ENCODE results near the gene PLS1.
"Not testable (repeated sequence)": the region's sequence is repeated elsewhere in the genome, so short reads cannot be mapped to it uniquely, and the experiment has no call there.

Gene PLS1

DNA sequence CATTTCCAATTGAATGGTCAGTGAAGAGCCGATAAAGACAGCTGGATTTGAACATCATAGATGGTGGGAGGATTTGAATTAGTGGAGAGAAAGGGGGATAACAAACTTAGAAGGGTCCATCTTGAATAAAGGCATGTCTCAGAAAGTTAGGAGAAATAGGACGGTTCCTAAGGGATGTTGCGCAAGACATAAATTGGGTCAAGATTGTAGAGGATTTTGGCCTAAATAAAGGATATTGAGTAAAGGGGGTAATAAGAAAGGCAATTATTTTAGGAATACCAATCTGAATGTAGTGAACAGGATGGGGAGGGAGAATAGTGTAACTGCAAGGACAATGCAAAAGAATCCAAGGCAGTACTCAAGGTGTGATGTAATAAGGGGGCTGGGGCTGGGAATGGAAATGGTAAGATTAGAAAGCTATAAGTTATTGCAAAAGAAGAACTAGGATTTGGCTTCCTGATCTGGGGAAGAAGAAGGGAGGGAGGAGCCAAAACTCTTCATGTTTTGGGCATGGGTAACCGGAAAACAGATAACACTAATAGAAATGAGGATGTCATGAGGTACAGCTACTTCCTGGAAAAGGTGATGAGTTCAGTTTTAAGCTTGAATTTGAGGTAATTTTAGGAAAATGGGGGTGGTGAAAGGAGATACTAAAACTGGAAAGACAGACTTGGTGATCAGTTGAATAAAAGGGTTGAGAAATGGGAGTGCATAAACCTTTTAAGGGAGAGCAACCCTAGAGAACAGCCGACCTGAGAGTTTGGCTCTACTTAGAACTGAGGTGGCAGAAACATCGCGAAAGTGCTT, 110.3 kb downstream of the PLS1 start:
- no peak for DNase-seq

DNA sequence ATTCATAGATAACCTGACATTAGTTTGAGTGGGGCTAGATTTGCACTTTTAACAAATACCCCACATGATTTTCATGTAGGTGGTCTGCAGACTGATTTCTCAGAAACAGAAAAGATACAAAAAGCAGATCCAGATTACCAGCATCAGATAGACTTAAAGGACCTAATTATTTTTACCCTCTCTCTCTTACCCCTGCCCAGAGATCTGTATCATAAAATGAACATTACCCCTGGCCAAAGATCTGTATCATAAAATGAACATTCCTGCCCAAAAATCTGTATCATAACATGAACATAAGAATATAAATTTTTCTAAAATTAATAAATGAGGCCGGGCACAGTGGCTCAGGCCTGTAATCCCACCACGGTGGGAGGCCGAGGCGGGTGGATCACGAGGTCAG, 113.0 kb downstream of the PLS1 start:
- no peak for DNase-seq

DNA sequence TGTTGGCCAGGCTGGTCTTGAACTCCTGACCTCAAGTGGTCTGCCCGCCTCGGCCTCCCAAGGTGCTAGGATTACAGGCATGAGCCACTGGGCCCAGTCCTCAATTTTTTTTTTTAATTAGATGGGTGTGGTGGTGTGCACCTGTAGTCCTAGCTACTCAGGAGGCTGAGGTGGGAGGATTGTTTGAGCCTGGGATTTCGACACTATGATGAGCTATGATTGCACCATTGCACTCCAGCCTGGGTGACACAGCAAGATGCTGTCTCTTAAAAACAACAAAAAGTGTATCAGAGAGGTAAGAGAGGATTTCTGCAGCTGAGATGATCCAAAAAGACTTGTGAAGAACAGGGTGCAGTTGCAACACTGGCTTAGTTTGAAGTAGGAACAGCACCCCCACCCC, 118.7 kb downstream of the PLS1 start:
- not testable (repeated sequence) for DNase-seq

DNA sequence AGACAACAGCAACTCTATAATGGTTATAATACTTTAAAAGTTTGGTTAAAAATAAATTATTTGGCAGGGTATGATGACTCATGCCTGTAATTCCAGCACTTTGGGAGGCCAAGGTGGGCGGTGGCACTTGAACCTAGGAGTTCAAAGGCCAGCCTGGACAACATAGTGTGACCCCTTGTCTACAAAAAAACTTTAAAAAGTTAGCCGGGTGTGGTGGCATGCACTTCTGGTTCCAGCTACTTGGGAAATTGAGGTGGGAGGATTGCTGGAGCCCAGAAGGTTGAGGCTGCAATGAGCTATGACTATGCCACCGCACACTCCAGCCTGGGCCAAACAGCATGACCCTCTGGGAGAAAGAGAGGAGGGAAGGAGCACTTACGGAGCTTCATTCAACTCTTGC, 119.9 kb downstream of the PLS1 start:
- no peak for DNase-seq

DNA sequence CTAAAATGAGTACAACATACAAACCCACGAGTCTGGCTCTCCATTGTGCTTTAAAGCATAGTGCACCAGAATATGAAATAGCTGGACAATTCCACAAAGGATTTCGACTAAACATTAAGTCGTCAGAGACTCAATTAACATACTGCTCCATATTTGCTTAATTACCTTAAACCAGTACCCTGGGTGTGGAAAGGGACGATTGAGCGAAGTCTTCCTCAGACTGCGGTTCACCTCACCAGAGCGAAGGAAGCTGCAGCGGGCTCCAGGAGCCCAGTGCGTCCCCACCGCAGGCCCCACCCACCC, 127.4 kb downstream of the PLS1 start:
- no peak for DNase-seq

DNA sequence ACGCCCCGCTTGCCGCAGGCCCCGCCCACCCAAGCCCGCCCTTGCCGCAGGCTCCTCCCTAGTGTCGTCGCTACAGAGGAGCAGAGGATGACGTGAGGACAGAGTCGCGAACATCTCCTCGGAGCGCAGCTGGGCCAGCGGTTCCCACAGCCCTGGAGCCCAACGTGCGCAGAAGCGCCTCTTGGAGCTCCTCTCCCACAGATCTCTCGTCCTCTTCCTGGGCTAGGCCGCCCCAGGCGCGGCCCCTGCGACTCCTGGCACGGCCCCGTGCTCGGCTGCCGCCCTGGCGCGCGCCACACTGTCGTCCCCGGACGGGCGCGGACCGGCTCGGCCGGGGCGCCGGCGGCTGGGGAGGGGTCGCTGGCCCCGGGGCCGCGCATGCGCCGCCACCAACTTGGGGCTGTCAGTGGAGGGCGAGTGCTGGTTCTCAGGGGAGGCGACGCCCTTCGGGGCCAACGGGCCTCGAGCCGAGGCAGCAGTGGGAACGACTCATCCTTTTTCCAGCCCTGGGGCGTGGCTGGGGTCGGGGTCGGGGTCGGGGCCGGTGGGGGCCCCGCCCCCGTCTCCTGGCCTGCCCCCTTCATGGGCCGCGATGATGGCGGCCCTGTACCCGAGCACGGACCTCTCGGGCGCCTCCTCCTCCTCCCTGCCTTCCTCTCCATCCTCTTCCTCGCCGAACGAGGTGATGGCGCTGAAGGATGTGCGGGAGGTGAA, 127.9 kb downstream of the PLS1 start, which contains the start of gene TRPC1:
TRPC1 (plus strand) TSS at position 67 of the 714 bp plus-strand sequence; CDS start at position 593, 526 bp downstream.
- peak; percentile 28 for DNase-seq

DNA sequence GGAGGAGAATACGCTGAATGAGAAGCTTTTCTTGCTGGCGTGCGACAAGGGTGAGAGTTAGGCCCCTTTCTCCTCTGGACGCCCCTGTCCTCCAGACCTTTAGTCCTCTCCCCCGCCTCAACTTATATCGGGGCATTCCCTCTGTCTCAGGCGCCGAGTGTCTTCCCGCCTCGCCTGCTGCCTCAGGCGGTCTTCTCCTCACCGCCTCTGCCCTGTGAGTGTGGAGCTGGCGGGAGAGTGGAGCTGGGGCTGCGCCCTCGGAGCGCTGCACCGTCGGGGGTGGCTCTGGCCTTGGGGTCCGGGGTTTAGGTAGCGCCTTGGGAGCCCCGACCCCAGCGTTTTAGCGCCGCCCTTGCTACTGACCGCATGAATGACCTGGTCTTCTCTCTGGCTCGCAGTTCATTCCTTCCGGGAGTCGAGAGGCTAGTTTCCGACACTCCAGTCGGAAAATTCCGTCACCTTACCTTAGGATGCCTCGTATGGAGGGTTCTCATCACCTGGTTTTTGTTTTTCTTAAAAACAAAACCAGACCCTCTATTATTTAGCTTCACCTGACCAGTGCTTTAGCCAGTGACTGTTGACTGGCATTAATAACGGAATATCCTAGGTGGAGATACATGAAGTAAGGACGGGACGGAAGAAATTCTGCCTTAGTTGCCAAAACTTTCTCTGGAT, 128.6 kb downstream of the PLS1 start:
- DNase-seq, result peak; percentile 3

DNA sequence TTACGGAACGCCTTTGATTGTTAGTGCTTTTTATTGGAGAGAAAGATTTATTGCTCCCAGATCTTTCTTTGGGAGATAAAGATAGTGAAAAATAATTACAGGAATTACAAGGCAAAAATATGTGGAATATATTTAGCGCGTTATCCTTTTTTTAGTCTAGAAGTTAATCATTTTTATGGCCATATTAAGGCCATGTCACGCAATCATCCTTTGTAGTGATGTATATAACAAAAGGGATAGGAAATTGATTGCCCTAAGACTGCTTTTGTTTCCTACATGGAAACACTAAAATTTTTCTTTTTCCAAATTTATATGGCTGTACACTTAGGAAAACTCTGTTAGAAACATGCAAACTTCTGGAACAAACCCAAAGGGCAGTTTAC, 129.2 kb downstream of the PLS1 start:
- DNase-seq, result no peak

DNA sequence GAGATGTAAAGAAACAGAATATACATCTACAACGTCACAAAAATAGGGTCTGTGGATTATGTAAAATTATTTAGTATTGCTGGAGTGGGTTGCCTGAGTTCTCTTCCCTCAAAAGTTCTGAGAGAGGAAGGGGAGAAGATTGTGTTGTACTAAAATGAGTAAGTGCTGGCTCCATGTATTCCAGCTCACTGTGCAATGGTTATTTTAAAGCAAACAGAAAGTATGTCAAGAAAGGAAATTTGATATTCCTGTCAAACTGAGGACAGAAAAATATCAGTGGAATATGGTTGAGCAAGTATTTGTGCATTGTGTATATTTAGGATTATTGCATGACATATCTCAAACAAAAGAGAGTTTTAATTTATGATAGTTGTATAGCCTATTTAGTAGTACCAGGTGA, 129.8 kb downstream of the PLS1 start:
- no peak for DNase-seq

DNA sequence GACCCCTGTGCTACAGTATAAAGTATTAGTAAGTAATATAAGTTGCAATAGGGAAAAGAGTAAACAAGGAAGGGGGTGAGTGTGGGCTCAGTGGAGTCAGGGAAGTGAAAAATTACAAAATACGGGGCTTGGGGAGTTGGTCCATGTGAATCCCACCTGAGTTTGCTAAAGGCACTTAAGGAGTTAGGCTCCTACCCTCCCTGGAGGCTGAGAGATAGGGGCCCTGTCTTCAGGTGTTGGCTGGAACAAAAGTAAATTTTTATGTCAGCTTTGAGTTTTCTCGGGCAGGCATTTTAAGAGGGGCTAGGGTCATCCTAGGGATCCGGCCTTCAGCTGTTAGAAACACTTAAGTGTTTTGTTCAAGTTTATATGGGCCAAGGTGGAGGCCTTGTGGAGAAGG, 135.9 kb downstream of the PLS1 start:
- no peak for DNase-seq

DNA sequence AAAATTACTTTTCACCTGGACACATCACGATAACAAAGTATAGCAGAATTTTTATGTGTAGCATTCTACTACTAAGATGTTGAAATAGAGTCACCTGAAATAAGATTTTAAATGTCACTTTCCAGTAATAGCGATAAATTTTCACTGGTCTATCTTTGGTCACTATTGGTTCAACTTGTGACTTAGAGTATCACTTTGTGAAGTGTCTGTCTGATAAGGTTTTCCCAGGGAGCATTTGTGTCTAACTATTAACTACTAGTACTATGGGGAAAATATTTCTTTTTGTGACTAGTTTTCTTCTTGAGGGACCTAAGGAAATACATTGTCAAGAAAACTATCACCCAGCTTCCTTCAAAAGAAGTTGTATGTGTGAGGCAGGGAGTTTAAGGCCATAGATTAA, 138.6 kb downstream of the PLS1 start:
- DNase-seq, result no peak

DNA sequence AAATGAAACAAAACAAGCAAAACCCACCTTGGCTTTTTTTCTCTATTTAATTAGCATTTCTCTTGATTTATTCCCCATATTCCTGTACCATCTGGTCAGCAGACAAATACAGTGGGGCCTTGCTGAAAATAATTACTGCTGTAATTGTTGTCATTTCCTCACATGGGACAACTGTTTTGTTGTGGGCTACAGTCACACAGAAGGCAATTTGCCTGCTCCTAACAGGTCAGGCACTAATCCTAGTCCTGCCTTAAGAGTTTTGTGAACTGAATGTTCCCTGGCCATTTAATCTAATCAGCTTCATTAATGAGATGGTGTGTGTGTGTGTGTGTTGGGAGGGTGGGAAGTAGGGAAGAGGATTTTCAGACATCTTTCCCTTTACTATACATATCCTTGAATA, 139.3 kb downstream of the PLS1 start:
- no peak for DNase-seq

DNA sequence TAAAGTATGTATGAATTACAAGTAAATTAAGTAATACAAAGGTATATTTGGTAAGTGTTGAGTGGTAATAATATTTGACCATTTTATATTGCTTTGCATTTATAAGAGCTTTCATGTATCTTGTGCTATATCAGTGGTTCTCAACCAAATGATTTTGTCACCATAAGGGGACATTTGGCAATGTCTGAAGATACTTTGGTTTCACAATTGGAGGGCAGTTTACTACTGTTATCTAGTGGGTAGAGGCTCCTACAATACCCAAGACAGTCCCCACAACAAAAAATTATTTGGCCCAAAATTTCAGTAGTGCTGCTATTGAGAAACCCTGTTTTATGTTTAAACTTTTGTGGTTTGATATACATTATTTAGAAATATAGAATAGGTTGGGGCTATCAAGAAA, 142.2 kb downstream of the PLS1 start:
- no peak for DNase-seq

DNA sequence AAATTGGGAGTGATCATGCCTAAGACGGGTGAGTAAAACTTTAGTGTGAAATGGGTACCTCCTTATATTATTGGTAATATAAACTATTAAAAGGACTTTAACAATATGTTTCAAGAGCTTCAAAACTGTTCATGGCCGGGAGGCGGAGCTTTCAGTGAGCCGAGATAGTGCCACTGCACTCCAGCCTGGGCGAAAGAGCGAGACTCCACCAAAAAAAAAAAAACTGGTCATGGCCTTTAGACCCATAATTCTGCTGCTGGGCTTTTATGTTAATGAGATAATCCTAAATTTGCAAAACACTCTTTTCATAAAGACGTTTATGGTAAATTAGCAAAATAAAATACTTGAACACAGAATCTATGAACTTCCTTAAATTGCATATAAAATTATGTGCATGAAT, 150.5 kb downstream of the PLS1 start:
- no peak for DNase-seq

DNA sequence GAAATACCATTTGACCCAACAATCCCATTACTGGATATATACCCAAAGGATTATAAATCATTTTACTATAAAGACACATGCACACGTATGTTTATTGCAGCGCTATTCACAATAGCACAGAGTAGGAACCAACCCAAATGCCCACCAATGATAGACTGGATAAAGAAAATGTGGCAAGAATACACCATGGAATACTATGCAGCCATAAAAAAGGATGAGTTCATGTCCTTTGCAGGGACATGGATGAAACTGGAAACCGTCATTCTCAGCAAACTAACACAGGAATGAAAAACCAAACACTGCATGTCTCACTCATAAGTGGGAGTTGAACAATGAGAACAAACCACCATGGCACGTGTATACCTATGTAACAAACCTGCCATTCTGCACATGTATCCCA, 154.3 kb downstream of the PLS1 start:
- DNase-seq, result not testable (repeated sequence)

DNA sequence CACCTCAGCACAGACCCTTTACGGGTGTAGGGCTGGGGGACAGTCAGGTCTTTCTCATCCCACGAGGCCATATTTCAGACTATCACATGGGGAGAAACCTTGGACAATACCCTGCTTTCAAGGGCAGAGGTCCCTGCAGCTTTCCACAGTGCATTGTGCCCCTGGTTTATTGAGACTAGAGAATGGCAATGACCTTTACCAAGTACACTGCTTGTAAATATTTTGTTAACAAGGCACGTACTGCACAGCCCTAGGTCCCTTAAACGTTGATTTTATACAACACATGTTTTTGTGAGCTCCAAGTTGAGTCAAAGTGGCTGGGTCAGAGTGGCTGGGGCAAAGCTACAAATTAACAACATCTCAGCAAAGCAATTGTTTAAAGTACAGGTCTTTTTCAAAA, 156.4 kb downstream of the PLS1 start:
- DNase-seq, result not testable (repeated sequence)

DNA sequence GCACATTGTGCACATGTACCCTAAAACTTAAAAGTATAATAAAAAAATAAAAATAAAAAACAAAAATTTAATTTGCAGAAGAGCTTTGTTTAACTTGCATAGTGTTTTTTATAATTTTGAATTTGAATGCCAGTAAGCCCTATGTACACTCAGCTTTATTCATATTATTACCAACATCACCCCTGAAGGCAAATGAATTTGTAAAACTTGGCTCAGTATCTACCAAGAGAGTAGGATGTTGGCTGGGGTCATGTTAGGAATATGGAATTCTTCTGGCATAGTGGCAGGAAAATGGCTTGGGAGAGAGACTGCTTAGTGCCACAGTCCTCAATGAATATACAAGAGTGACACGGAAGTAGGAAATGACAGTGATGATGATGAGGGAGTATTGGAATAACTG, 158.3 kb downstream of the PLS1 start:
- DNase-seq, result no peak
